EL (cell line): ENCODE measurements around the gene SRGAP3.
"Not testable (repeated sequence)": the region's sequence is repeated elsewhere in the genome, so short reads cannot be mapped to it uniquely, and the experiment has no call there.

Experiments used
- DNase-seq: peaks from one replicate; pipeline ENCODE4 v3.0.0-alpha.2; 2016

Gene SRGAP3

GRCh38 chr3:9249273-9250192, at the start of gene SRGAP3:
TSS of gene SRGAP3 (minus strand) at chr3:9249646. CDS start at chr3:9248951, 695 bp downstream.
- peak; percentile 89 for DNase-seq

GRCh38 chr3:9298236-9298635, 48.8 kb upstream of the SRGAP3 start:
- DNase-seq = no peak

DNA sequence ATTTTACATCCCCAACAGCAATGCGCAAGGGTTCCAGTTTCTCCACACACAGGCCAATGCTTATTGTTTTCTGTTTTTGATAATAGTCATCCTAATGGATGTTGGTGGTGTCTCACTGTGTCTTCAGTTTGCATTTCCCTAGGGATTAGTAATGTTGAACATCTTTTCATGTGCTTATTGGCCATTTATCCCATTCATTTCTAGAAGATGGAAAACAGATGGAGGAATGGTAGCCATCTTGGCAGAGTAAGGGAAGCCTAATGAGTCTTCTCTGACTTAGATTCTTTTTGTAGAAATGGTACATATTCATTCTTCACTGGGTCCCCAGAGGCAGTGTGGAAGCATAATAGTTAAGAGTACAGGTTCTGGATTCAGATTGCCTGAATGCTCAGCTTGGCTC, 46.8 kb upstream of the SRGAP3 start:
- DNase-seq = no peak

- no peak for DNase-seq
These were observed 45.6 kb upstream of the SRGAP3 start for GRCh38 chr3:9295007-9295406.

DNA sequence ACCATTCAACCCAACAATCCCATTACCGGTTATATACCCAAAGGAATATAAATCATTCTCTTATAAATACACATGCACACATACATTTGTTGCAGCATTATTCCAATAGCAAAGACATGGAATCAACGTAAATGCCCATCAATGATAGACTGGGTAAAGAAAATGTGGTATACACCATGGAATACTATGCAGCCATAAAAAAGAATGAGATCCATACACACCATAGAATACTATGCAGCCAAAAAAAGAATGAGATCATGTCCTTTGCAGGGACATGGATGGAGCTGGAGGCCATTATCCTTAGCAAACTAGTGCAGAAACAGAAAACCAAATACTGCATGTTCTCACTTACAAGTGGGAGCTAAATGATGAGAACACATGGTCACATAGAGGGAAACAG, 44.5 kb upstream of the SRGAP3 start:
- not testable (repeated sequence) for DNase-seq

GRCh38 chr3:9293076-9293475, 43.6 kb upstream of the SRGAP3 start:
- no peak for DNase-seq

GRCh38 chr3:9292516-9292915, 43.1 kb upstream of the SRGAP3 start:
- no peak for DNase-seq

- DNase-seq = no peak
These were observed 42.5 kb upstream of the SRGAP3 start for GRCh38 chr3:9291821-9292410.

GRCh38 chr3:9290566-9290965, 41.1 kb upstream of the SRGAP3 start:
- no peak for DNase-seq

DNA sequence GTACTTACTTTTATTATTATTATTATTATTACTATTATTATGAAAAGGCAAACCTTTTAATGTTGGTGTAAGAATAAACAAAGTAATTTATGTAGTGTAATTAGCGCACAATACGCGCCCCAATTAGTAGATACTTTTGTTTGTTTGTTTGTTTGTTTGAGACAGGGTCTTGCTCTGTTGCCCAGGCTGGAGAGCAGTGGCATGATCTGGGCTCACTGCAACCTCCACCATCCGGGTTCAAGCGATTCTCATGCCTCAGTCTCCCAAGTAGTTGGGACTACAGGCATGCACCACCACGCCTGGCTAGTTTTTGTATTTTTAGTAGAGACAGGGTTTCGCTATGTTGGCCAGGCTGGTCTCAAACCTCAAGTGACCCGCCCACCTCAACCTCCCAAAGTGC, 32.1 kb upstream of the SRGAP3 start:
- DNase-seq = not testable (repeated sequence)

DNA sequence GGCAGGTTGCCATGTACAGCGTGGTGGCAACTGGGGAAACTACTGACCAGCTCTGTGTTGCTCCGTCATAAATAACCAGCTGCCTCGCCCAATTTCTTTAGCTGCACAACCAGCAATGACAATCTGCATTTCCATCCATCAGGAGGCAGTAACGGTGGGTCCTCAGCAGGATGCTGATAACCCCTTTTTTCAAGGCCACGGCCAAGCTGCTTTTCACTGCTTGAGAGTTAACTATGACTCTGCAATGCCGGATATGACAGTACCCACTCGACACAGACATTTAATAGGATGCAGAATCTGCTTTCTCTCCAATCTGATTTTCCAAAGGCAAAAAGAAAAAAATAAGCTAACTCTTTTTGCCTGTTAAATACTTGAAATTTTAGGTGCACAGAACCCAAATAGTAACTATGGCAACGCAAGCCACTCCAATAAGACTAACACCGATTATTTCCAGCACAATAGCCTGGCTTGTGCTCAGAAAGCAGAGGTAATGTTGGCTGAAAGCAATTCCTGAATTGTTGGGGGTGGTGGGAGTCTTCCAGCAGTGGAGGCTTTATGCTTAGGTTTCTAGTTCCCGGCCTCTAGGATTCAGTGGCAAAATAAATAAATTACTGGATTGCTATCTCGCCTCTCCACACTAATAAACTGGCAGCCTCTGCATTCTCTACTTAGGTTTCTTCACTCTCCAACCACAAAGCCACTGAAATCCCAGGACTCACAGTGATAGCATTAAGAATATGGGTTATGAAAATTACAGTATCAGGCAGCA, 31.2 kb upstream of the SRGAP3 start:
- peak; percentile 15 for DNase-seq

DNA sequence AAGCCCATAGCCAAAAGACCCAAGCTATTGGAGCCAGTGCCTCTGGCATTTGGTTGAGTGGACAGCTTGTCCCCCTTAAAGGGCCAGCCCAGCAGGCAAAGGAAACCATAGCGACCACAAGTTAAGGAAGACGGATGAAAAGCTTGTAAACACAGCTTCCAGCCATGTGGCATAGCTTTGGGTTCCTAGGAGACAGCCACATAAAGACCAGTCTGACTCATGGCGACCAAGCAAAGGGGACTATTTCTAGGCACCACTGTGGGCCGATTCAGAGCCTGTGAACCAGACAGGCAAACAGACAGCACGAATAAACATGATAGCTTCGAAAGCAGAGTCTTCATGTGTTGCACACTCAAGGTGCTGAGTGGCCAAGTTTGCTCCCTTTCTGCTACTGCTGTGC, 30.5 kb upstream of the SRGAP3 start:
- peak; percentile 26 for DNase-seq

DNA sequence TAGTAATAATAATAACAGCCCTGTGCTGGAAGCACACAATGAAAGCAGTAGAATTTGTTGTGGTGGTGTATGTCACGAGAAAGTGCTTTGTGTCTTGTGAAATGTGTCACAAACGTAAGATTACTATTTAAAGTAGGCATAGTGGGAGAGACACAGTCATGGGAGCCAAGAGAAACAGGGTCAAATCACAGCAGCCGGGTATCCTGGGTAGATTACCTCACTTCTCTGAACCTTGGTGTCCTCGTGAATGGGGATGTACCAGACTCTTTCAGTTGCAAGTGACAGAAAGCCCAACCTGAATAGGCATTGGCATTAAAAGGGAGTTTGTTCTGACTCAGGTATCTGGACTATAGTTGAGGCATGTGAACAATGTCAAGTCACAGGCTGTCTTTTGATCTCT, 29.1 kb upstream of the SRGAP3 start:
- DNase-seq = no peak

- no peak for DNase-seq
These were observed 28.6 kb upstream of the SRGAP3 start for GRCh38 chr3:9278085-9278484.

- DNase-seq = no peak
These were observed 27.4 kb upstream of the SRGAP3 start for GRCh38 chr3:9276761-9277370.

DNA sequence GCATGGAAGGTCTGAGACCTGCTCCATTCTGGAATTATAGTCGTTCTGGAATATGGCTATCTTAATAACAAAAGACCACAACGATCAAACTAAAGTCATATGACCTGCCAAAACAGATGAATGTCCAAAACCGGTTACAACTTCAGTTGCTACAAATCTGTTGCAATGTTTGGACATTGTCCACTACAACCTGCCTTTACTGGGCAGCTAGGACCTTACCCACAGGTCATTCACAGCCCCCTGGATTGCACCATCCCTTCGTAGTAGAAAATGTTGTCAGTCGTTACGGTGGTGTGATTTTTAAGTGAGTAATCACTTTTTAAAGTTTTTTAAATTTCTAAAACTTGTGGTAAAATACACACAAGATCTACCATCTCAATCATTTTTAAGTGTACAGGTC, 22.5 kb upstream of the SRGAP3 start:
- DNase-seq = no peak

DNA sequence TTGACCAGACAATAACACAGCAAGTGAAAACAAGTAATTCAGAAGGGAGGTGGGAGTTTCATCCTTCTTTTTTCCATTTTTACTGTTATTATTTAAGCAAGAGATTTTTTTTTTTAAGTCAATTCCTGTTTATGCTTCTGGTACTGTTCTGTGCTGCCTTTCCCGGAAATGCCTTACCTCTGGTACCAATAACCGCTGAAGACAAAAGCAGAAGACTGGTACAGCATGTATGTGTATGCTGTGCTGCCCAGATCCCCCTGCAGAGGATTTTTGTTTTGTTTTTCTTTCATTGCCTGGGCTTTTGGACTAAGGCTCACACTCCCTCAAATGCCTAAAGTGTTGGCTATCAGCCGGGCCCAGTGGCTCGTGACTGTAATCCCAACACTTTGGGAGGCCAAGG, 21.3 kb upstream of the SRGAP3 start:
- DNase-seq = no peak

DNA sequence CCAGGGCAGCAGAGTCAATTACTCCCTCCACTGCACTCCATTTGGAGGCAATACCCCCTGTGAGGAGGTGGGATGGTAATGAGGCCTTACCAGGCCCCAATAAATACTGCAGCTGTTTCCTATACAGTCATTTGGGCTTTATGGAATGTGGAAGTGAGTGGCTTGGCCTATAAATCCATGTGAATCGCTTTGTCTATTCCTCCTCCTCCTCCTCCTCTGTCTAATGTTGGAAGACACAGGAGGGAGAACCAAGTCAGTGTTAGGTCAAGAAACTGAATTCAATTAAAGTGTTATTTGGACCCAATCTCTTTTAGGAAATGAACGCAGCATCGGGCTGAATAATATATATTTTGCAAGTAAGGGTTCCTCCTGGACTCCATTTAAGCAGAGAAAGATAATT, 17.3 kb upstream of the SRGAP3 start:
- DNase-seq = no peak

- no peak for DNase-seq
These were observed 10.9 kb upstream of the SRGAP3 start for GRCh38 chr3:9260305-9260704.

DNA sequence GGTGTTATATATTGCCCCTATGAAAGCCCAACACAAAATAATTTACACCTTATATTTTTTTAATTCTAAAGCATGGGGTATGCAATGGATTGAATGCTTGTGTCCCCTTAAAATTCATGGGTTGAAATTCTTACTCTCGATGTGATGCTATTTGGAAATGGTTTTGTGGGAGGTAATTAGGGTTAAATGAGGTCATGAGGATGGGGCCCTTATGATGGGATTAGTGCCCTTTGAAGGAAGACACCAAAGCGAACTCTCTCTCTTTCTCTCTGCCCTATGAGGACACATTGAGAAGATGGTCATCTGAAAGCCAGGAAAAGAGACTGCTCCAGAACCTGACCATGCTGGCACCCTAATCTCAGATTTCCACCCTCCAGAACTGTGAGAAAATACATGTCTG, 7.6 kb upstream of the SRGAP3 start:
- no peak for DNase-seq

GRCh38 chr3:9255976-9256375, 6.5 kb upstream of the SRGAP3 start:
- no peak for DNase-seq

- no peak for DNase-seq
These were observed 5.3 kb upstream of the SRGAP3 start for GRCh38 chr3:9254764-9255163.

GRCh38 chr3:9253327-9253726, 3.9 kb upstream of the SRGAP3 start:
- DNase-seq = no peak
